HepG2 (cell line): ENCODE measurements around the gene COMP. TPM values are rescaled to one million over a fixed set of nuclear protein-coding genes. Genes with fewer than 3 reads are reported as not detected.

Source experiments
- DR1 ChIP-seq: sonication (generic); formaldehyde crosslinking; IDR thresholded peaks from 2 replicates; pipeline ENCODE4 v1.8.0; 2021; ENCODE audit warnings: mild to moderate bottlenecking, missing genetic modification reagents, inconsistent platforms
- HNF4G ChIP-seq, 2 experiments: sonication (generic) in 1 of 2; formaldehyde crosslinking in 1 of 2; IDR thresholded peaks; 2 replicates each; pipeline versions ENCODE4 v1.4.0 to v1.6.1; 2011 to 2020; ENCODE audit warnings: borderline replicate concordance in 2 of 2, low read depth in 2 of 2, mild to moderate bottlenecking in 2 of 2, low read length in 1 of 2, missing genetic modification reagents in 1 of 2, moderate library complexity in 1 of 2
- IKZF4 ChIP-seq: sonication (generic); formaldehyde crosslinking; IDR thresholded peaks from 2 replicates; pipeline ENCODE4 v1.5.1; 2020; ENCODE audit warnings: borderline replicate concordance, mild to moderate bottlenecking, low read depth, missing genetic modification reagents; ENCODE audit errors: not compliant biosample characterization
- MED8 ChIP-seq: sonication (generic); formaldehyde crosslinking; IDR thresholded peaks from 2 replicates; pipeline ENCODE4 v1.8.1; 2023; ENCODE audit warnings: mild to moderate bottlenecking, missing genetic modification reagents; ENCODE audit not compliant: insufficient replicate concordance
- NFYB ChIP-seq: sonication (generic); formaldehyde crosslinking; IDR thresholded peaks from 2 replicates; pipeline ENCODE4 v1.4.0; 2020; ENCODE audit warnings: missing genetic modification reagents
- RARA ChIP-seq: IDR thresholded peaks from 2 replicates; pipeline ENCODE4 v1.6.1; 2016; ENCODE audit warnings: missing genetic modification reagents, missing compliant biosample characterization
- SALL1 ChIP-seq: sonication (generic); formaldehyde crosslinking; IDR thresholded peaks from 2 replicates; pipeline ENCODE4 v1.8.0; 2022; ENCODE audit warnings: mild to moderate bottlenecking, missing genetic modification reagents
- ZKSCAN1 ChIP-seq: fragments of 150-350 bp; IDR thresholded peaks from 2 replicates; pipeline ENCODE4 v1.6.1; 2014; ENCODE audit warnings: low read length
- ZNF142 ChIP-seq: sonication (generic); formaldehyde crosslinking; IDR thresholded peaks from 2 replicates; pipeline ENCODE4 v1.4.0; 2020; ENCODE audit warnings: missing genetic modification reagents
- ZNF235 ChIP-seq: sonication (generic); formaldehyde crosslinking; IDR thresholded peaks from 2 replicates; pipeline ENCODE4 v1.8.1; 2023; ENCODE audit warnings: mild to moderate bottlenecking, missing genetic modification reagents, borderline replicate concordance
- polyA plus RNA-seq, 8 experiments: library from polyadenylated mRNA; depleted of rRNA in 3 of 8; stranded (reverse) in 7 of 8; unstranded in 1 of 8; fragments of >200 nt; fragmentation: Illumina TruSeq in 4 of 8; extraction: Trizol in 4 of 8; gene quantifications; 2 replicates each; pipeline versions ENCODE4 v1.2.1 to v1.2.3, GENCODE V29; 2011 to 2016; ENCODE audit warnings: low read depth in 4 of 8, missing spikeins in 1 of 8, mixed read lengths in 1 of 8; ENCODE audit not compliant: insufficient read depth in 1 of 8
- total RNA-seq, 5 experiments: library from RNA; depleted of rRNA; stranded (reverse); fragments of >200 nt; fragmentation: Illumina TruSeq; extraction: Trizol; gene quantifications; 2 replicates each; pipeline ENCODE4 v1.2.3, GENCODE V29; 2016; ENCODE audit warnings: low read depth in 1 of 5
- TF ChIP-seq, protein P1 (sequence below): sonication (generic); formaldehyde crosslinking; IDR thresholded peaks from 2 replicates; pipeline ENCODE4 v1.5.1; 2020; ENCODE audit warnings: mild to moderate bottlenecking, missing genetic modification reagents, borderline replicate concordance
- TF ChIP-seq, protein P2 (sequence below): IDR thresholded peaks from 2 replicates; pipeline ENCODE4 v1.6.1; 2016; ENCODE audit warnings: low read depth, control low read depth
- TF ChIP-seq, protein P3 (sequence below): sonication (generic); formaldehyde crosslinking; IDR thresholded peaks from 2 replicates; pipeline ENCODE4 v1.5.0; 2020; ENCODE audit warnings: missing genetic modification reagents, mild to moderate bottlenecking, borderline replicate concordance

Gene COMP
- total and polyA plus RNA-seq, 2 of the 13 experiments (the other 11 are each of a cell fraction or from before 2014, with no cell fraction given): 0.04 to 0.13 TPM

- TF ChIP-seq, protein P1, sequence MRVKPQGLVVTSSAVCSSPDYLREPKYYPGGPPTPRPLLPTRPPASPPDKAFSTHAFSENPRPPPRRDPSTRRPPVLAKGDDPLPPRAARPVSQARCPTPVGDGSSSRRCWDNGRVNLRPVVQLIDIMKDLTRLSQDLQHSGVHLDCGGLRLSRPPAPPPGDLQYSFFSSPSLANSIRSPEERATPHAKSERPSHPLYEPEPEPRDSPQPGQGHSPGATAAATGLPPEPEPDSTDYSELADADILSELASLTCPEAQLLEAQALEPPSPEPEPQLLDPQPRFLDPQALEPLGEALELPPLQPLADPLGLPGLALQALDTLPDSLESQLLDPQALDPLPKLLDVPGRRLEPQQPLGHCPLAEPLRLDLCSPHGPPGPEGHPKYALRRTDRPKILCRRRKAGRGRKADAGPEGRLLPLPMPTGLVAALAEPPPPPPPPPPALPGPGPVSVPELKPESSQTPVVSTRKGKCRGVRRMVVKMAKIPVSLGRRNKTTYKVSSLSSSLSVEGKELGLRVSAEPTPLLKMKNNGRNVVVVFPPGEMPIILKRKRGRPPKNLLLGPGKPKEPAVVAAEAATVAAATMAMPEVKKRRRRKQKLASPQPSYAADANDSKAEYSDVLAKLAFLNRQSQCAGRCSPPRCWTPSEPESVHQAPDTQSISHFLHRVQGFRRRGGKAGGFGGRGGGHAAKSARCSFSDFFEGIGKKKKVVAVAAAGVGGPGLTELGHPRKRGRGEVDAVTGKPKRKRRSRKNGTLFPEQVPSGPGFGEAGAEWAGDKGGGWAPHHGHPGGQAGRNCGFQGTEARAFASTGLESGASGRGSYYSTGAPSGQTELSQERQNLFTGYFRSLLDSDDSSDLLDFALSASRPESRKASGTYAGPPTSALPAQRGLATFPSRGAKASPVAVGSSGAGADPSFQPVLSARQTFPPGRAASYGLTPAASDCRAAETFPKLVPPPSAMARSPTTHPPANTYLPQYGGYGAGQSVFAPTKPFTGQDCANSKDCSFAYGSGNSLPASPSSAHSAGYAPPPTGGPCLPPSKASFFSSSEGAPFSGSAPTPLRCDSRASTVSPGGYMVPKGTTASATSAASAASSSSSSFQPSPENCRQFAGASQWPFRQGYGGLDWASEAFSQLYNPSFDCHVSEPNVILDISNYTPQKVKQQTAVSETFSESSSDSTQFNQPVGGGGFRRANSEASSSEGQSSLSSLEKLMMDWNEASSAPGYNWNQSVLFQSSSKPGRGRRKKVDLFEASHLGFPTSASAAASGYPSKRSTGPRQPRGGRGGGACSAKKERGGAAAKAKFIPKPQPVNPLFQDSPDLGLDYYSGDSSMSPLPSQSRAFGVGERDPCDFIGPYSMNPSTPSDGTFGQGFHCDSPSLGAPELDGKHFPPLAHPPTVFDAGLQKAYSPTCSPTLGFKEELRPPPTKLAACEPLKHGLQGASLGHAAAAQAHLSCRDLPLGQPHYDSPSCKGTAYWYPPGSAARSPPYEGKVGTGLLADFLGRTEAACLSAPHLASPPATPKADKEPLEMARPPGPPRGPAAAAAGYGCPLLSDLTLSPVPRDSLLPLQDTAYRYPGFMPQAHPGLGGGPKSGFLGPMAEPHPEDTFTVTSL (CRISPR knock-in tag): no peak
- peak; percentile 69 for TF ChIP-seq HNF4G (IDR thresholded peaks at IDR 0.05; ENCODE audit: borderline replicate concordance, low read depth, low read length)
- TF ChIP-seq HNF4G (CRISPR knock-in tag; IDR thresholded peaks at IDR 0.05; ENCODE audit: borderline replicate concordance, low read depth): no peak; the same call in 1 of the 2 replicates
- TF ChIP-seq DR1 (CRISPR knock-in tag): no peak
- TF ChIP-seq, protein P2, sequence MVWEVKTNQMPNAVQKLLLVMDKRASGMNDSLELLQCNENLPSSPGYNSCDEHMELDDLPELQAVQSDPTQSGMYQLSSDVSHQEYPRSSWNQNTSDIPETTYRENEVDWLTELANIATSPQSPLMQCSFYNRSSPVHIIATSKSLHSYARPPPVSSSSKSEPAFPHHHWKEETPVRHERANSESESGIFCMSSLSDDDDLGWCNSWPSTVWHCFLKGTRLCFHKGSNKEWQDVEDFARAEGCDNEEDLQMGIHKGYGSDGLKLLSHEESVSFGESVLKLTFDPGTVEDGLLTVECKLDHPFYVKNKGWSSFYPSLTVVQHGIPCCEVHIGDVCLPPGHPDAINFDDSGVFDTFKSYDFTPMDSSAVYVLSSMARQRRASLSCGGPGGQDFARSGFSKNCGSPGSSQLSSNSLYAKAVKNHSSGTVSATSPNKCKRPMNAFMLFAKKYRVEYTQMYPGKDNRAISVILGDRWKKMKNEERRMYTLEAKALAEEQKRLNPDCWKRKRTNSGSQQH: no peak
- TF ChIP-seq, protein P3, sequence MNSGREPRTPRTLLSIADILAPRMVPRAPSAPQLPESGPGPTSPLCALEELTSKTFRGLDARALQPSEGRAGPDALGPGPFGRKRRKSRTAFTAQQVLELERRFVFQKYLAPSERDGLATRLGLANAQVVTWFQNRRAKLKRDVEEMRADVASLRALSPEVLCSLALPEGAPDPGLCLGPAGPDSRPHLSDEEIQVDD (CRISPR knock-in tag): no peak
- TF ChIP-seq ZNF235: peak; percentile 78; the same call in 1 of the 2 replicates
- TF ChIP-seq MED8: no peak
- TF ChIP-seq ZKSCAN1: no peak
- TF ChIP-seq ZNF142 (CRISPR knock-in tag): no peak
- 0 out of 2 replicates have a peak, but pooled peaks have one; percentile 26 for TF ChIP-seq RARA
- peak; percentile 57 for TF ChIP-seq IKZF4 (CRISPR knock-in tag)
- TF ChIP-seq SALL1 (CRISPR knock-in tag): peak; percentile 31; the same call in 1 of the 2 replicates
- no peak for TF ChIP-seq NFYB
Observed at GRCh38 chr19:18840288-18841267, 49.5 kb upstream of the COMP start (continued).
